HCT116 (cell line): ENCODE results near the gene KIF5C. TPM values are rescaled to one million over a fixed set of nuclear protein-coding genes. Genes with fewer than 3 reads are reported as not detected.

ENCODE experiments used
- ATAC-seq: fragments of 200-7000 bp; cut with Tn5 transposase; 2 replicates; pipeline ENCODE4 v1.9.1; 2020; ENCODE audit warnings: mild to moderate bottlenecking, moderate library complexity
- BruUV-seq: library from RNA; stranded (reverse); fragments of 400-500 nt; replicated peaks from 2 replicates; lab custom pipeline; 2021; lab: Mats Ljungman, UMichigan
- CTCF ChIA-PET: fragments of 300-600 bp; sonication (Branson Sonifier 250); formaldehyde crosslinking; loops from one replicate; lab custom pipeline; 2021; ENCODE audit warnings: antibody characterized with exemption; lab: Charles Lee
- POLR2A ChIA-PET: fragments of 300-600, 350-600 bp; sonication (Branson Sonifier 250); formaldehyde crosslinking; loops from one replicate; lab custom pipeline; 2021; ENCODE audit warnings: antibody characterized with exemption; lab: Charles Lee
- RAD21 ChIA-PET, 2 experiments: fragments of 300-600 bp; sonication (Branson Sonifier 250); formaldehyde crosslinking; loops; one replicate each; lab custom pipeline; 2023; ENCODE audit warnings: low total read pairs in 2 of 2; ENCODE audit not compliant: uncharacterized antibody in 2 of 2, unreplicated experiment in 2 of 2, low non-redundant PET in 1 of 2; lab: Charles Lee
- DNase-seq: peaks from one replicate; pipeline ENCODE4 v3.0.0-alpha.2; 2010; ENCODE audit warnings: low read depth, low spot score
- H2AFZ ChIP-seq: fragments of 200-600 bp; shearing (Covaris generic), sonication (generic); 2 replicates; pipeline ENCODE4 v1.6.1; 2017; ENCODE audit warnings: low read depth, mixed run types, mixed read lengths, antibody characterized with exemption, low read length; ENCODE audit not compliant: poor library complexity, severe bottlenecking
- H3K27ac ChIP-seq: 2 replicates; pipeline ENCODE4 v1.5.1; 2012; ENCODE audit warnings: low read depth, low read length
- H3K27me3 ChIP-seq: fragments of 200-600 bp; sonication (generic); 2 replicates; pipeline ENCODE4 v1.6.1; 2016; ENCODE audit warnings: mixed run types, low read length, mixed read lengths; ENCODE audit not compliant: insufficient read depth
- H3K36me3 ChIP-seq, 2 experiments: fragments of 200-500 bp in 1 of 2; fragments of 200-600 bp in 1 of 2; sonication (Bioruptor generic) in 1 of 2; sonication (generic) in 1 of 2; 2 replicates each; pipeline versions ENCODE4 v1.5.1 to v1.6.1; 2014 to 2016; ENCODE audit warnings: low read length in 2 of 2, inconsistent platforms in 1 of 2, mixed read lengths in 1 of 2, mixed run types in 1 of 2; ENCODE audit not compliant: insufficient read depth in 2 of 2, control insufficient read depth in 1 of 2
- H3K4me1 ChIP-seq, 2 experiments: fragments of 200-600 bp in 1 of 2; sonication (generic) in 1 of 2; 2 replicates each; pipeline versions ENCODE4 v1.5.1 to v1.6.1; 2012 to 2017; ENCODE audit warnings: low read length in 2 of 2, inconsistent platforms in 1 of 2, mild to moderate bottlenecking in 1 of 2, mixed read lengths in 1 of 2, mixed run types in 1 of 2, moderate library complexity in 1 of 2; ENCODE audit not compliant: insufficient read depth in 2 of 2, control insufficient read depth in 1 of 2
- H3K4me2 ChIP-seq: fragments of 200-600 bp; sonication (generic); 2 replicates; pipeline ENCODE4 v1.6.1; 2017; ENCODE audit warnings: mixed run types, low read length, mixed read lengths
- H3K4me3 ChIP-seq, 2 experiments: fragments of 200-600 bp in 1 of 2; sonication (generic) in 1 of 2; replicated peaks in 1 of 2; 2 replicates each; pipeline ENCODE4 v1.5.1; 2011 to 2016; ENCODE audit warnings: low read length in 2 of 2, control low read depth in 1 of 2, low read depth in 1 of 2, mild to moderate bottlenecking in 1 of 2, mixed read lengths in 1 of 2, mixed run types in 1 of 2
- H3K79me2 ChIP-seq: fragments of 200-600 bp; sonication (generic); 2 replicates; pipeline ENCODE4 v1.6.1; 2017; ENCODE audit warnings: mild to moderate bottlenecking, mixed run types, low read length, moderate library complexity, mixed read lengths; ENCODE audit not compliant: insufficient read depth
- H3K9ac ChIP-seq: fragments of 200-600 bp; sonication (generic); 2 replicates; pipeline ENCODE4 v1.6.1; 2016; ENCODE audit warnings: low read length, mixed read lengths
- H3K9me2 ChIP-seq: fragments of 200-600 bp; sonication (generic), shearing (Covaris generic); 2 replicates; pipeline ENCODE4 v1.6.1; 2017; ENCODE audit warnings: mixed run types, mild to moderate bottlenecking, moderate library complexity; ENCODE audit not compliant: insufficient read depth
- H3K9me3 ChIP-seq, 2 experiments: fragments of 200-500 bp in 1 of 2; fragments of 200-600 bp in 1 of 2; sonication (Bioruptor generic) in 1 of 2; sonication (generic) in 1 of 2; 2 replicates each; pipeline ENCODE4 v1.6.1; 2014 to 2017; ENCODE audit warnings: low read length in 2 of 2, mixed read lengths in 2 of 2, inconsistent platforms in 1 of 2, low read depth in 1 of 2, mild to moderate bottlenecking in 1 of 2, mixed run types in 1 of 2, moderate library complexity in 1 of 2; ENCODE audit not compliant: control insufficient read depth in 1 of 2, insufficient read depth in 1 of 2
- H4K20me1 ChIP-seq: fragments of 200-600 bp; sonication (generic), shearing (Covaris generic); 2 replicates; pipeline ENCODE4 v1.6.1; 2017; ENCODE audit warnings: mixed run types, mild to moderate bottlenecking, moderate library complexity; ENCODE audit not compliant: insufficient read depth
- CEBPB ChIP-seq: IDR thresholded peaks from 2 replicates; pipeline ENCODE4 v1.6.1; 2012; ENCODE audit warnings: low read depth
- EZH2phosphoT487 ChIP-seq: fragments of 200-600 bp; IDR thresholded peaks from 2 replicates; pipeline ENCODE4 v1.6.1; 2018; ENCODE audit warnings: antibody characterized with exemption, borderline replicate concordance
- FOSL1 ChIP-seq: IDR thresholded peaks from 2 replicates; pipeline ENCODE4 v1.6.1; 2012; ENCODE audit warnings: low read depth
- SP1 ChIP-seq: IDR thresholded peaks from 2 replicates; pipeline ENCODE4 v1.6.1; 2012; ENCODE audit warnings: low read depth
- SRF ChIP-seq: IDR thresholded peaks from 2 replicates; pipeline ENCODE4 v1.6.1; 2012; ENCODE audit warnings: low read depth
- ZFX ChIP-seq: fragments of 450-650 bp; IDR thresholded peaks from 2 replicates; pipeline ENCODE4 v1.6.1; 2017
- intact Hi-C: fragments of 100-400 bp; cut with micrococcal nuclease; formaldehyde crosslinking; loops from 2 replicates; pipeline ENCODE4 v1.10.0; 2022
- total RNA-seq: library from RNA; stranded (reverse); gene quantifications from one replicate; pipeline ENCODE4 v1.2.1, GENCODE V29; 2021; ENCODE audit not compliant: unreplicated experiment
- TF ChIP-seq, protein P1 (sequence below): IDR thresholded peaks from 2 replicates; pipeline ENCODE4 v1.6.1; 2012

The KIF5C gene
- total RNA-seq, 1 experiment from 2014 or later = 6.5 TPM

DNA sequence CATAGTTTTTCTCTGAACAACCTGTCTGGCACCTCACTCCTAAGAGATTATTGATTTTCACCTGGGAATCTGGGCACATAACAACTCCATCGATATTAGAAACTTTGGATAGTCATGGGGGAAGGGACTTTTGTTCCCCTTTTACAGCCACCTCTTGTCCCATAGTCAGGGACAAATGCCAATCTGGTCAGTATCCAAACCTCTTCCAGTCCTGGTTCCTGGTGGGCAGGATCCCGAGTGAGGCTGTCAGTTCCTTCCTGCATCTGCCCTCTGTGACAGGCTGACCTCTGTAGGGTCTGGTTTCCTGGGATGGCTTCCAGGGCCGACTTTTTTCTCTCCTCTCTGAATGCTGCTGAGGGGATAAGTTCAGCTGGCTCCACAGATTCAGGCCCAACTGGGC lies 11.0 kb downstream of the KIF5C start:
- RAD21 ChIA-PET = no interaction called here
- Histone ChIP-seq H3K4me3 (no peak overlapping the region), H3K9ac (no peak overlapping the region), H3K79me2 (no peaks in the 10 kb centered on the region), H3K27ac (no peak overlapping the region), H3K9me2 (no peaks in the 10 kb centered on the region), H3K27me3 (no peaks in the 10 kb centered on the region), H4K20me1 (no peaks in the 10 kb centered on the region), H3K36me3 (no peaks in the 10 kb centered on the region), H3K9me3 (no peaks in the 10 kb centered on the region), H3K4me1 (no peaks in the 10 kb centered on the region), H2AFZ (no peak overlapping the region), H3K4me2 (no peak overlapping the region)
- TF ChIP-seq FOSL1 (no peak), ZFX (no peak)
- intact Hi-C loops = no loop called here
- POLR2A ChIA-PET = no interaction called here
- no TSS peak for BruUV-seq
- DNase-seq (no peak), ATAC-seq (no peak)
- CTCF ChIA-PET = no interaction called here

DNA sequence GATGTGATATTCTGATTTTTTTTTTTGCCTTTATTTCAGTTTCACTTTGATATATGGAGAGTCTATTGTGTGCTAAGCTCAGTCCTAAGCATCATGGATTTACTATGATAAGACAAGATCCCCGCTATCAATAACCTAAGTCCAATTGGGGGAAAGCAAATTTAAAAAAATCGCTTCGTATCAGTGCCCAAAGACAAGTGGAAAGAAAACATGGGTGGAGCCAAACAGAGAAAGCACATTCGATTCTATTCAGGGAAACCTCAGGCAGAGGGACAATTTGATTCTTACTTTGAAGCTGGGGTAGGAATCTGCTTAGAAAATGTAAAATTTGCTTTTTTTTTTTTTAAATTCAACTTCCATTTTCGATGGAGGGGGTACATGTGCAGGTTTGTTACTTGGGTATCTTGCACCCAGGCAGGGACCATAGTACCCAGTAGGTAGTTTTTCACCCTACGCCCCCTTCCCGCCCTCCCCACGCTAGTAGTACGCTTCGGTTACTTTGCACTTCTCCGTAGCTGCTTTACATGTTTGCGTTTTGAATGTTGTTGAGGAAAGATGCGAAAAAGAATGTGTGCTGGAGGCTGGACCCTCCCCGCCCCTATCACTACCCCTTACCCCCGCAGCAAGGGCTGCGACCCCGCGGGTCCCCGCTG lies 12.4 kb downstream of the KIF5C start:
- TF ChIP-seq, protein P1, sequence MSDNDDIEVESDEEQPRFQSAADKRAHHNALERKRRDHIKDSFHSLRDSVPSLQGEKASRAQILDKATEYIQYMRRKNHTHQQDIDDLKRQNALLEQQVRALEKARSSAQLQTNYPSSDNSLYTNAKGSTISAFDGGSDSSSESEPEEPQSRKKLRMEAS = no peak
- no peak for TF ChIP-seq SRF
- TF ChIP-seq EZH2phosphoT487 = no peak
- no peak for TF ChIP-seq SP1
- TF ChIP-seq FOSL1 = no peak
- TF ChIP-seq CEBPB = no peak
- H3K9ac ChIP-seq = no peak overlapping the region
- ChIA-PET POLR2A (no interaction called here), RAD21 (no interaction called here), CTCF (no interaction called here)
- no peaks in the 10 kb centered on the region for H3K4me1 ChIP-seq
- intact Hi-C loops = no loop called here
- no peaks in the 10 kb centered on the region for H3K79me2 ChIP-seq
- BruUV-seq = no TSS peak
- no peaks in the 10 kb centered on the region for H3K9me2 ChIP-seq
- no peak overlapping the region for H3K4me3 ChIP-seq
- no peaks in the 10 kb centered on the region for H4K20me1 ChIP-seq
- no peak for ATAC-seq
- no peaks in the 10 kb centered on the region for H3K9me3 ChIP-seq
- H2AFZ ChIP-seq = no peak overlapping the region
- no peak for DNase-seq
- no peaks in the 10 kb centered on the region for H3K27me3 ChIP-seq
- H3K27ac ChIP-seq = no peak overlapping the region
- no peak overlapping the region for H3K4me2 ChIP-seq
- H3K36me3 ChIP-seq = no peaks in the 10 kb centered on the region
